ENCODE measurements around the gene GID8.

The GID8 gene

DNA sequence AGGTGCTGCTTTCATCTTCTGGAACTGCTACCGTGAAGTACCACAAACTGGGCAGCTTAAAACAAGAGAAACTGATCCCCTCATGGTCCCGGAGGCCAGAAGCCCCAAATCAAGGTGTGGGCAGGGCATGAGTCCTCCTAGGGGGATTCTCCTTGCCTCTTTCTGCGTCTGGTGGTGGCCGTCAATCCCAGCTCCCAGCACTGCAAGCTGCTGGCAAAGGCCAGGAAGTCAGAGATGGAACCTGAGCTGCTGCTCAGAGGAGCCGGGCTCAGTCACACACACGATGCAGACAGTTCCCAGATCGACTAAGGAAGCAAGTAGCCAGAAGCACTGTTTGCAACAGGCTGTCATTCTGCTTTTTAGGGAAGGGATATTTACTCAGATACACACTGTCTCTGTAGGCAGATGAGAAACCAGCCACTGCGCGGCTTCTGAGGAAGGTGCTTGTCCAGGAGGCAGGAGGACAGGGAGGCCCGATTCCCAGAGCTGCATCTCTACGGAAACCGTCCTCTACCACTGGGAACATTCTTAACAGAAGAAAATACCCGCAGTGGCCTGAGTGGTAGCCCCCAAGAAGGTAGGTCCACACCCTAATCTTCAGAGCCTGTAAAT lies 53.4 kb downstream of the GID8 start:
- no peak for DNase-seq

DNA sequence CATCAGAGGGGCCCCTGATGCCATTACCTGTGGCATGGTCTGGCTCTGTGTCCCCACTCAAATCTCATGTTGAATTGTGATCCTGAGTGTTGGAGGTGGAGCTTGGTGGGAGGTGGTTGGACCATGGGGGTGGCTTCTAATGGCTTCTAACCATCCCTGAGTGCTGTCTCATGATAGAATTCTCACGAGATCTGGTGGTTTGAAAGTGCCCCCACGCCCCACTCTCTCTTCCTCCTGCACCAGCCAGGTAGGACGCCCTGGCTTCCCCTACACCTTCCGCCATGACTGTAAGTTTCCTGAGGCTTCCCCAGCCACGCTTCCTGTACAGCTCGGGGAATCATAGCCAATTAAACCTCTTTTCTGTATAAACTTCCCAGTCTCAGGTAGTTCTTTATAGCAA lies 53.9 kb downstream of the GID8 start:
- no peak for DNase-seq

DNA sequence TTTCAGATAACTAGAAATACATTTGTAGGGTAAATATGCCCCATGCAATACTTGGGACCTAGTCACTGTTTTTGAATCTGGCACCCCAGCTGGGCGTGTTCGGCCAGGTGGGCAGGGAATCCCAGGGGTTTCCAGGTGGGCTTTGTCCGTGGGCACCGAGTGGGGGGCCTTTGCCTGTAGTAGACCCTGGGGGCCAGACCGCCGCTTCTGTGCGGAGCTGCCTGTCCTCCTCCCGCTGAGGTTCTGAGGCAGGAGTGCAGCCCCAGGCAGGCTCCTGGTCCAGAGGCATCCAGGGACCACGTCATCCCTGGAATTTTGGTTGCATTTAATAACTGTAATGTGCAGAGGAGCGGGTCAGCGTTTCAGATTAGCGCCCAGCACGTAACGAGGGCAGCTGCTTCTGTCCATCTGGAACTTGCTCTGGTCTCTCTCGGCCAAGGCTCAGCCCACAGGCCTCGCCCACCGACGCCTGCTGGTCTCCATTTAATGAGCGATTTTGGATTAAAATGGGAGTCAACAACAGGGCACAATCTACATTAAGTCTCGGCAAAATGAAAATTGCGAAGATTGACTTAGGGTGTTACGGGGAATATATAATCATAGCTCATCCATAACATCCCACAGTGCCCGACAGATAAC lies 56.0 kb downstream of the GID8 start:
- no peak for DNase-seq

DNA sequence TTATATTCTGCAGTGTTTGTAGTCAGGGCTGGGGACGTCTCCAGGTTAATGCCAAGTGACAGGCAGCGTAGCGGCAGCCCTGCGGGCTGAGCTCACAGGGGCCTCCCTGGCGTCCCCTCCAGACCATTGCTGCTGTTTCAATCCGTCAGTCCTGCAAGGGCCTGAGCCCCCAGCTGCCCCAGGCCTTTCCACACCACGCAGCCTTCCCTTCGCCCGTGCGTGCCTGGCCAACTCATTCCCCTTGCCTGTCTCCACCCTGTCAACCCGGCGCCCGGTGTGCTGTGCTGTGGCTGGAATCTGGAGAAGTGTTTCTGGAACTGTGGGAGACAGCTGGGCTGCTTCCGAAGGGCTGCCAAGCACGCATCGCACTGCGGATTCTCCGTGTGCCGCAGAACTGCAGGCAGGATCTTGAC lies 56.9 kb downstream of the GID8 start:
- no peak for DNase-seq

DNA sequence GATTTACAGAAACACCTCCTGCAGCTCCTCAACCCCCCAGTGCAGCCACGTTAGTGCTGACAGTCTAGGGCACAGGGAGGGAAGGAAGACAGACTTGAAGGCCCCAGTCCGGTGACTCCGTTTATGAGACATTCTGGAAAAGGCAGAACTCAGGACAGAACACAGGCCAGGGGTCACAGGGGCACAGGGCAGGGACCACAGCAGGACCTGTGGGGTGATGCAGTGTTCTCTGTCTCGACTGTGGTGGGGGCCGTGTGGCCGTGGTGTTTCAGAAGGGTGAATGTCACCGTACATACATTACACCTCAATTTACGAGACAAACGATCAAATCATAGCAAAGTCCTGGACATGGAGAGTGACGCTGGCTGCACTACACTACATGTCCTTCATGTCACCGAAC lies 57.5 kb downstream of the GID8 start:
- DNase-seq: no peak

DNA sequence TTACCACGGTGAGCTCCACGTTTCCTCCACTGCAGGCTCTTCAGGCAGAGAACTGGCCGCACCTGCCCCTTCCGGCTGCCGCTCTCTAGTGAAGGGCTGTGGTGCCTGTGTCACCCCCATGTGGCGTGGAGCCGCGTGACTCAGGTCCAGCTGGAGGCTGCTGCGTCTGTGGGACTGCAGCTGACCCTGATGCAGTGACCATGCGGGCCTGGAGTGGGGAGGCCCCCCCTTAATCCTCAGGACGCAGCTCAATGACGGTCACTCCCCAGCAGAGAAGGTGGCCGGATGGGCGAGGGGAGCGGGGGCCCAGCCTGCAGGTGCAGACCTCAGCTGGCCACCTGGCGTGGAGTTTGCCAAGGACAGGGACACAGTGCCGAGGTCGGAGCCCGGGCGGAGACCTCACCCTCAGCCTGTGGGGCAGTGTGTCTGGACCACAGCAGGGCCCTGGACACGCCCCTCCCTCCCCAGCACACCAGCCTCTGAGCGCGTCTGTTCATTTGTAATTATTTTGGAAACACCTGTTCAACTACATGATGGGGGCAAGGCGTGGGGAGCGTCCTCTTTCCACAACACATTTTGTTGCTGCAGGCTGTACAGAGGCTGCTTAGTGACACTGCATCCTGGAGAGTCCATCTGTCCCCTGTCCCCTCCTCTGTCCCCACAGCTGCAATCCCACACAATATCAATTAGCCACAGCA lies 58.1 kb downstream of the GID8 start:
- no peak for DNase-seq

DNA sequence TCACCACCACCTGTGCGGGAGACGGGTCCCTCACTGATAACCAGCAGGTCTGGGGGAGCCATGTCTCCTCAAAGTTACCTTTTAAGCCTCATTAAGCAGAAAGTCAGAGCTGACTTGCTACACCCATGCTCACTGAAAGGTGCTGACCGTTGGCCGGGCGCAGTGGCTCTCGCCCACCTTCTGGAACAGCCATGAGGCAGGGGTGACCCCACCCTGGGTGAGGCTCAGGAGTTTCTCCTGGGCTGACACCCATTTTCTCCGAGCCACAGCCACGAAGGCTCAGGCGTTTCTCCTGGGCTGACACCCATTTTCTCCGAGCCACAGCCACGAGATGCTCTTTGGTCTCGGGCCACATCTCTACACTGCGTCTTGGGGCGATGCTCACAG lies 58.6 kb downstream of the GID8 start:
- DNase-seq: no peak

DNA sequence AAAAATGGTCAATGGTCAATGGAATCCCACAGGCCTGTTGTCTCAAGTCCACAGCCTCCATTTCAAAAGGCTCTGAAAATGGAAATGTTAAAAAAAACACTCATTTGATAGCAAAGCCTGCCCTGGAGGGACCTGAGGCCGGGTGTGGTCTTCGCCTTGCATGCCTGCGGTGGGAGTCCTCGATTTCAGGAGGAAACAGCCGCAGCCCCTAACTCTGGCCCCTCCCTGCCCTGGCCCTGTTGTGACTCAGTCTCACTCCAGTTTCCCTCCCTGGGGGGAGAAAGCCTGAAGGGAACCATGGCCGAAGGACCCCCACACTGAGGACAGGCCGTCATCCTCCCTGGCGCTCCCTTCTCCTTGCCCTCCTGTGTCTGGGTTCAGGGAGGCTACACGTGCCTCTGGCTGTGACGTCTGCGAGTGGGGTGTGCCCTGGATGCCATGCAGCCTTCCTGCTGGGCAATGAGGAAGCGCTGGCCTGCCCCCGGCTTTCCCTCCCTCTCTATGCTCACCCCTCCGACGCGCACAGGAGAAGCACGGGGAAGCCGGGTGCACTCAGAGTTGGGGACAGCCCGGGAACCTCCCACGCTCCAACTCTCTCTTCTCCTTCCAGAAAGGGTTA lies 59.6 kb downstream of the GID8 start:
- no peak for DNase-seq

Measured in NCI-H1694 treated with DMSO at 0.1 percent for 48 hours (cell line).